ENCODE data around the gene MAML2. TPM values are rescaled to one million over a fixed set of nuclear protein-coding genes. Genes with fewer than 3 reads are reported as not detected.

Gene MAML2
- total and polyA plus RNA-seq, 7 donors: 2.8 to 20.7 (median 11.8) TPM

GRCh38 chr11:96067160-96067559 is 275.8 kb downstream of the MAML2 start:
- no peaks in the 10 kb centered on the region for H3K36me3 ChIP-seq
- no peak overlapping the region for H3K4me3 ChIP-seq
- H3K4me1 ChIP-seq: no peaks in the 10 kb centered on the region
- no peaks in the 10 kb centered on the region for H3K9me3 ChIP-seq
- 84 to 85% methylated on average over 3 of the region's 3 CpGs for WGBS, 2 donors
- TF ChIP-seq POLR2A (IDR thresholded peaks at IDR 0.05) (no peak), POLR2AphosphoS5 (IDR thresholded peaks at IDR 0.05) (no peak), EP300 (IDR thresholded peaks at IDR 0.05) (no peak), CTCF (IDR thresholded peaks at IDR 0.05) (no peak)
- intact Hi-C loops (cut with DNase I): no loop called here
- DNase-seq: no peak
- H3K27me3 ChIP-seq: no peaks in the 10 kb centered on the region
- no peak overlapping the region for H3K27ac ChIP-seq

DNA sequence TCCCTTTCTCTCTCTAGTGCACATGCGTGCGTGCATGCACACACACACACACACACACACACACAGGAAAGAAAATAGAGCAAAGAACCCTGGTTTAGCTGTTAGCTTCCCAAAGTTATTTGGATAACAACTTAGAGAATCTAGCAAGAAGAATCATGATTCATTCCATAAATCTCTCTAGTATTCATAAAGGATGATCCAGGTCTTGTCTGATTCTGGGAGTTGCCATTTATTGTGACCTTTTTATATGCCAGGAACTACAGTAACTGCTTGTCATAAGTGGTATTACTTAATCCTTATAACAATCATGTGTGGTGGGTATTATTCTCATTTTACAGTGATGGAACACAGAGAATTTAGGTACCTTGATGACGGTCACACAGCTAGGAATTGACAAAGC is 277.6 kb downstream of the MAML2 start:
- H3K27ac ChIP-seq: no peak overlapping the region
- TF ChIP-seq CTCF (IDR thresholded peaks at IDR 0.05) (no peak), POLR2A (IDR thresholded peaks at IDR 0.05) (no peak), EP300 (IDR thresholded peaks at IDR 0.05) (no peak), POLR2AphosphoS5 (IDR thresholded peaks at IDR 0.05) (no peak)
- 84 to 90% methylated on average over 3 of the region's 3 CpGs for WGBS, 2 donors
- no peaks in the 10 kb centered on the region for H3K36me3 ChIP-seq
- no peak for DNase-seq
- intact Hi-C loops (cut with DNase I): no loop called here
- peaks cover 0 to 5% (median 0%) of the 10 kb centered on the region in 4 donors for H3K4me1 ChIP-seq
- no peak overlapping the region for H3K4me3 ChIP-seq
- H3K9me3 ChIP-seq: no peaks in the 10 kb centered on the region
- H3K27me3 ChIP-seq: no peaks in the 10 kb centered on the region

DNA sequence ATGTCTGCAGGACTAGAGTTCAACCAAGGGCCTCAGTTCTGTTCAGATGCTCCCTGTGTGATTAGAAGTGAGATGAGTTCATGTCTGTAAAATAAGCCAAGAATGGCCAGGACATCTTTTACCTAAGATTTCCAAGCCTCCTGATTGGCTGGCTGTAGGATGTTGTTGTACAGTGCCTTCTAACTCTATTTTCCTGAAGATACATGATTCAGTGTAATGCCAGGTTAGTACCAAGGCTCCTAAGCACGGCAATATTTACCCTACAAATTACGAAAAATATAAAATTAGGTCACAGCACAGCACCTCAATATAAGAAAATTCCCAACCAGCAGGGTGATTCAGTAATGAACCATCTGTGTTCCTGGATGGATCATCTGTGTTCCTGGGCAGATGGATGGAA is 279.1 kb downstream of the MAML2 start:
- Histone ChIP-seq H3K4me1 (peaks cover 0 to 5% (median 0%) of the 10 kb centered on the region in 4 donors), H3K4me3 (no peak overlapping the region), H3K36me3 (no peaks in the 10 kb centered on the region), H3K27me3 (no peaks in the 10 kb centered on the region), H3K27ac (no peak overlapping the region), H3K9me3 (no peaks in the 10 kb centered on the region)
- intact Hi-C loops (cut with DNase I): no loop called here
- TF ChIP-seq EP300 (IDR thresholded peaks at IDR 0.05) (no peak), POLR2A (IDR thresholded peaks at IDR 0.05) (no peak), CTCF (IDR thresholded peaks at IDR 0.05) (no peak), POLR2AphosphoS5 (IDR thresholded peaks at IDR 0.05) (no peak)
- 95 to 97% methylated on average over 2 of the region's 2 CpGs for WGBS, 2 donors
- no peak for DNase-seq

DNA sequence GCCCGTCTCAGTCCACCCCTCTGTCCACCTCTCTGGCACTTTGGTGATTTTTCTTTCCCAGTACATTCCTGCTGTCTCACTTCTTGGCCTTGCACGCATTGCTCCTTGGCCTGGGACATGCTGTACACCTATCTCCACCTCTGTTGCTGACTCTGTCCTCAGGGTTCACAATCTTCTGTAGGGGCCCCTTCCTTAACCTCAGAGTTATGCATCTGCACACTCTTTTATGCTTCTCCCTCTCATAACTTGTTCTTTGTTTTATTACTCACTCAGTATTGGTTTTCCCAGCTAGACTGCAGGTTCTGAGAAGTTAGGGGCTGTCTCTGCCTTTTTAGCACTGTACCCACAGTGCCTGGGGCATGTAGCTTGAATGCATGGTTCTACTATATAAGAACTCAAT is 279.9 kb downstream of the MAML2 start:
- no peak overlapping the region for H3K27ac ChIP-seq
- H3K4me3 ChIP-seq: no peak overlapping the region
- DNase-seq: no peak
- H3K27me3 ChIP-seq: no peaks in the 10 kb centered on the region
- TF ChIP-seq CTCF (IDR thresholded peaks at IDR 0.05) (no peak), POLR2A (IDR thresholded peaks at IDR 0.05) (no peak), EP300 (IDR thresholded peaks at IDR 0.05) (no peak), POLR2AphosphoS5 (IDR thresholded peaks at IDR 0.05) (no peak)
- H3K4me1 ChIP-seq: peaks cover 0 to 5% (median 0%) of the 10 kb centered on the region in 4 donors
- H3K9me3 ChIP-seq: no peaks in the 10 kb centered on the region
- intact Hi-C loops (cut with DNase I): no loop called here
- WGBS, 2 donors: 88 to 95% methylated on average over 2 of the region's 2 CpGs
- no peaks in the 10 kb centered on the region for H3K36me3 ChIP-seq

DNA sequence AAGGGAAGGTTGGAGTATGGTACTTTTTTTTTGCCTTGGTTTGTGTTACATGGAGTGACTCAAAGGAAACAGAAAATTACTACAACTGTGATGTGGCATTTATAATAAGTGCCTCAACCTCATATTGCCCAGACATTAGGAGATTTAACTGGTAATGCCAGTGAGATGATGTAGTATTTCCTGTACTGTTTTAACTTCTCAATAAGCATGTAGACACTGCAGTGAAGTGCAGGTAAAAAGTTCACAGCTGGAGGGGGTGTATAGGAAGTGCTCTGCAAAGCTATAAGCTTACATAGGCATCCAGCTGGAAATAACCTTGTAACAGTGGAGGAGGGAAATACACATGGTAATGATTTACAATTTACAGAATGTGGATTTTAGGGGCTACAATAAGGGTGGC is 280.9 kb downstream of the MAML2 start:
- no peaks in the 10 kb centered on the region for H3K27me3 ChIP-seq
- no peak overlapping the region for H3K4me3 ChIP-seq
- H3K27ac ChIP-seq: no peak overlapping the region
- intact Hi-C loops (cut with DNase I): no loop called here
- no peak for TF ChIP-seq EP300 (IDR thresholded peaks at IDR 0.05)
- TF ChIP-seq POLR2AphosphoS5 (IDR thresholded peaks at IDR 0.05): no peak
- no peak for TF ChIP-seq CTCF (IDR thresholded peaks at IDR 0.05)
- TF ChIP-seq POLR2A (IDR thresholded peaks at IDR 0.05): no peak
- H3K9me3 ChIP-seq: no peaks in the 10 kb centered on the region
- peaks cover 0 to 5% (median 0%) of the 10 kb centered on the region in 4 donors for H3K4me1 ChIP-seq
- no peak for DNase-seq
- no peaks in the 10 kb centered on the region for H3K36me3 ChIP-seq
